DOHH2 (cell line): ENCODE data around the gene ACOT11.

Experiments
- H3F3A ChIP-seq: fragments of 200-600 bp; sonication (generic), shearing (Covaris generic); 2 replicates; pipeline ENCODE4 v1.6.0; 2016; ENCODE audit warnings: antibody characterized with exemption, mild to moderate bottlenecking; ENCODE audit not compliant: control insufficient read depth, insufficient read depth
- H3K27ac ChIP-seq: fragments of 200-600 bp; sonication (generic); 2 replicates; pipeline ENCODE4 v1.5.1; 2014; ENCODE audit warnings: low read depth, mild to moderate bottlenecking, low read length, moderate library complexity
- H3K27me3 ChIP-seq: fragments of 200-600 bp; sonication (generic); 2 replicates; pipeline ENCODE4 v1.6.1; 2014; ENCODE audit warnings: mild to moderate bottlenecking, low read length, mixed read lengths; ENCODE audit not compliant: control insufficient read depth
- H3K36me3 ChIP-seq: fragments of 200-600 bp; sonication (generic); 2 replicates; pipeline ENCODE4 v1.6.1; 2014; ENCODE audit warnings: mild to moderate bottlenecking, low read length, moderate library complexity, mixed read lengths; ENCODE audit not compliant: control insufficient read depth
- H3K4me1 ChIP-seq: fragments of 200-600 bp; sonication (generic); 2 replicates; pipeline ENCODE4 v1.6.1; 2014; ENCODE audit warnings: mild to moderate bottlenecking, low read length, mixed read lengths; ENCODE audit not compliant: control insufficient read depth
- H3K4me2 ChIP-seq: fragments of 200-600 bp; sonication (generic); 2 replicates; pipeline ENCODE4 v1.6.0; 2014; ENCODE audit warnings: mild to moderate bottlenecking, low read length, moderate library complexity
- H3K4me3 ChIP-seq: fragments of 200-600 bp; sonication (generic); 2 replicates; pipeline ENCODE4 v1.5.1; 2014; ENCODE audit warnings: mild to moderate bottlenecking, low read length, mixed read lengths
- H3K79me2 ChIP-seq: fragments of 200-600 bp; sonication (generic); 2 replicates; pipeline ENCODE4 v1.6.1; 2014; ENCODE audit warnings: mild to moderate bottlenecking, low read length, mixed read lengths; ENCODE audit not compliant: control insufficient read depth
- H3K9me2 ChIP-seq: fragments of 200-600 bp; sonication (generic); replicated peaks from 2 replicates; pipeline ENCODE4 v1.6.1; 2014; ENCODE audit warnings: mild to moderate bottlenecking, low read length, mixed read lengths; ENCODE audit not compliant: control insufficient read depth
- H3K9me3 ChIP-seq: fragments of 200-600 bp; sonication (generic); 2 replicates; pipeline ENCODE4 v1.6.1; 2014; ENCODE audit warnings: antibody characterized with exemption, low read length, mixed read lengths; ENCODE audit not compliant: control insufficient read depth, insufficient read depth
- H4K20me1 ChIP-seq: fragments of 200-600 bp; sonication (generic); 2 replicates; pipeline ENCODE4 v1.6.0; 2014; ENCODE audit warnings: low read depth, mild to moderate bottlenecking, antibody characterized with exemption, low read length, moderate library complexity; ENCODE audit not compliant: control insufficient read depth, insufficient read depth
- CTCF ChIP-seq: fragments of 200-600 bp; sonication (generic); IDR thresholded peaks from one replicate; pipeline ENCODE4 v1.5.1; 2014; ENCODE audit warnings: antibody characterized with exemption, mild to moderate bottlenecking, low read depth, low read length; ENCODE audit not compliant: poor library complexity, severe bottlenecking
- EZH2phosphoT487 ChIP-seq: fragments of 200-600 bp; sonication (generic); IDR thresholded peaks from 2 replicates; pipeline ENCODE4 v1.6.1; 2017; ENCODE audit warnings: borderline replicate concordance, mild to moderate bottlenecking, antibody characterized with exemption, low read length, moderate library complexity, mixed read lengths

Gene ACOT11

DNA sequence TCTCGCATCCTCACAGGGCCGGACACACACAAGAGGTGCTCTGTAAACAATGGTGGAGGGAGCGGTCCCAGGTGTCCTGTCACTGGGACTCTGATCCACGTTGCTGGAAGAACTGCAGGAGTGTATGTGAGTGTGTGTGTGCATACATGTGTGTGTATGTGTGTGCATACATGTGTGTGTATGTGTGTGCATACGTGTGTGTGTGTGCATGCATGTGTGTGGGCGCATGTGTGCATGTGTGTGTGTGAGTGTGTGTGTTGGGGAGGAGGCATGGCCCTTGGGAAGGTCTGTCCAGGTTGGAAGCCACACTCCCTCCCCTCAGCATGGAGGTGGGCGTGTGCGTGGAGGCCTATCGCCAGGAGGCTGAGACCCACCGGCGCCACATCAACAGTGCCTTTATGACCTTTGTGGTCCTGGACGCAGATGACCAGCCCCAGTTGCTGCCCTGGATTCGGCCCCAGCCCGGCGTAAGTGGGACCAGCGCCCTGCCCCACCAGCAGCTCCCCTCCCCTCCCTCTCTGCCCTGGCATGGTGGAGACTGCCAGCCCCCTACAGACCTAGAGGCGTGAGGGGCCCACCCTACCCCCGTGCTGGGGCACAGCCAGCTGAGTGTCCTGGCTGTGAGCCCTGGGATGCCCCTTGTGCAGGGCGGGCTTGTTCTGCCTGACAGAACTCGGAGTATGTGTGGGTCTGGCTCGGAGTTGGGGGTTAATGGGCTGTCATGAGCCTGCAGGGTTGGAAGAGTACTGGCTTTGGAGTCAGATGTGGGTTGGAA is 53.1 kb downstream of the ACOT11 start:
- no peaks in the 10 kb centered on the region for H3F3A ChIP-seq
- H3K9me3 ChIP-seq, result no peaks in the 10 kb centered on the region
- no peaks in the 10 kb centered on the region for H3K9me2 ChIP-seq
- no peak overlapping the region for H3K4me3 ChIP-seq
- no peaks in the 10 kb centered on the region; the same call in 1 of the 2 replicates for H3K4me1 ChIP-seq
- no peak overlapping the region for H3K27ac ChIP-seq
- no peaks in the 10 kb centered on the region for H3K79me2 ChIP-seq
- H3K27me3 ChIP-seq, result no peaks in the 10 kb centered on the region
- H3K36me3 ChIP-seq, result no peaks in the 10 kb centered on the region
- H4K20me1 ChIP-seq, result no peaks in the 10 kb centered on the region
- TF ChIP-seq EZH2phosphoT487, result no peak
- TF ChIP-seq CTCF, result no peak
- H3K4me2 ChIP-seq, result no peak overlapping the region

DNA sequence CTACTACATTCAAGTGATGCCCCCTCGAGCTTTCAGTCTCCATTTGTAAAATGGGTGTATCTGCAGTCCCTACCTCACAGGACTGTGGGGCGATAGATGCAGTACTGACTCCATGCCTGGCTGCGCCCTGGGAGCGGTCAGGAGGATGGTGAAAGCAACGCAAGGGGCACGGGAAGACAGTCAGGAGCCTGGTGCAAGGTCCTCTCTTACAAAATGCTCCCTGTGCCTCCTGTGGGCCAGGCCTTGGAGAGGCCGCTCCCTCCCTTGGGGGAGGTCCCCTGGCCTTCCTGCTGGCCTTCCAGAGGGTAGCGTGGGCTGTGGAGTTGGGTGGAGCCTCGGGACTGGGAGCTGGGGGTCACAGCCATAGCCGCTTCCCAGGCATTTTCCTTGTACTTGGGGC is 53.7 kb downstream of the ACOT11 start:
- Histone ChIP-seq H3K4me2 (no peak overlapping the region), H3K27ac (no peak overlapping the region), H3F3A (no peaks in the 10 kb centered on the region), H3K9me3 (no peaks in the 10 kb centered on the region), H3K79me2 (no peaks in the 10 kb centered on the region), H3K36me3 (no peaks in the 10 kb centered on the region), H3K4me3 (no peak overlapping the region), H3K27me3 (no peaks in the 10 kb centered on the region), H3K9me2 (no peaks in the 10 kb centered on the region), H4K20me1 (no peaks in the 10 kb centered on the region), H3K4me1 (no peaks in the 10 kb centered on the region; the same call in 1 of the 2 replicates)
- TF ChIP-seq EZH2phosphoT487, result no peak
- TF ChIP-seq CTCF, result no peak

- Histone ChIP-seq H3F3A (no peaks in the 10 kb centered on the region), H3K27me3 (no peaks in the 10 kb centered on the region), H3K4me2 (no peak overlapping the region), H3K4me3 (no peak overlapping the region), H4K20me1 (no peaks in the 10 kb centered on the region), H3K27ac (no peak overlapping the region), H3K9me3 (no peaks in the 10 kb centered on the region), H3K79me2 (no peaks in the 10 kb centered on the region), H3K4me1 (no peaks in the 10 kb centered on the region; the same call in 1 of the 2 replicates), H3K9me2 (no peaks in the 10 kb centered on the region), H3K36me3 (no peaks in the 10 kb centered on the region)
- TF ChIP-seq EZH2phosphoT487 (no peak), CTCF (no peak)
Measured at GRCh38 chr1:54602554-54602953, 54.5 kb downstream of the ACOT11 start.
